ENCODE results near the gene TRIM14.

DNA sequence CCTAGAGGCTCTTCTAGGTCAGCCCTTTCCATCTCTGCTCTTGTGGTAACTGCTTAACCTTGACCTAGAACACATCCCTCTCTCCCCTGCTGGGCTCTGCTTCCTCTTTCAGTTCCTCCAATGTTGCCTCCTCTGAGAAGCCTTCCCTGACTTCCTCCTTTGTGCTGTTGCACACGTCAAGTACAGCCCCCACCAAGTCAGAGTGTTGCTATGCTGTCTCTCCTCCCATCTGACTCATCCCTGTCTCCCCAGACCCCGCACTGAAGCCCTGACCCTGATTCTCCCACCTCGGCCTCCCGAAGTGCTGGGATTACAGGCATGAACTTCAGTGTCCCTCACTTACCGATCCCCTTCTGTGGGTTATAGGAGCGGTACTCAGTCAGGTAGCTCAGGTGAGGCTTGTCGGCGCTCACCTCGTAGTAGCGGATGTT is 10.4 kb upstream of the TRIM14 start:
- TF ChIP-seq KDM1A (IDR thresholded peaks at IDR 0.05; ENCODE audit: borderline replicate concordance) (no peak), SPI1 (IDR thresholded peaks at IDR 0.05; ENCODE audit: borderline replicate concordance, insufficient read depth, low read depth, low read length) (peak; percentile 91), POLR2A (IDR thresholded peaks at IDR 0.05; ENCODE audit: low read depth, low read length) (no peak)
